Neuronal stem cell (in vitro differentiated cells): ENCODE results near the gene AOPEP.

ENCODE experiments used
- DNase-seq: peaks from one replicate; pipeline ENCODE4 v3.0.0-alpha.2; 2013; ENCODE audit warnings: low spot score
- H2AFZ ChIP-seq: one replicate; pipeline ENCODE4 v1.6.1; 2013; ENCODE audit warnings: mild to moderate bottlenecking, low read length, inconsistent platforms
- H2AK5ac ChIP-seq: 2 replicates; pipeline ENCODE4 v1.6.1; 2013; ENCODE audit warnings: low read depth, mild to moderate bottlenecking, inconsistent platforms, low read length, moderate library complexity, mixed read lengths
- H2BK120ac ChIP-seq: 2 replicates; pipeline ENCODE4 v1.6.1; 2013; ENCODE audit warnings: low read depth, mild to moderate bottlenecking, inconsistent platforms, low read length, moderate library complexity, mixed read lengths
- H2BK12ac ChIP-seq: one replicate; pipeline ENCODE4 v1.6.1; 2013; ENCODE audit warnings: low read length, inconsistent platforms
- H2BK15ac ChIP-seq: 2 replicates; pipeline ENCODE4 v1.6.1; 2013; ENCODE audit warnings: mild to moderate bottlenecking, low read length, inconsistent platforms, mixed read lengths
- H2BK5ac ChIP-seq: one replicate; pipeline ENCODE4 v1.6.1; 2013; ENCODE audit warnings: inconsistent platforms, mild to moderate bottlenecking, low read length, moderate library complexity
- H3K14ac ChIP-seq: one replicate; pipeline ENCODE4 v1.6.1; 2013; ENCODE audit warnings: low read length, inconsistent platforms
- H3K18ac ChIP-seq: 2 replicates; pipeline ENCODE4 v1.6.1; 2013; ENCODE audit warnings: low read length, inconsistent platforms
- H3K23ac ChIP-seq: 2 replicates; pipeline ENCODE4 v1.6.1; 2013; ENCODE audit warnings: low read depth, mild to moderate bottlenecking, mixed read lengths, low read length, inconsistent platforms; ENCODE audit not compliant: poor library complexity
- H3K27ac ChIP-seq: replicated peaks from 3 replicates; pipeline ENCODE4 v1.5.1; 2013; ENCODE audit warnings: low read length, inconsistent platforms
- H3K27me3 ChIP-seq, 3 experiments: 2 replicates each; pipeline ENCODE4 v1.6.1; 2013; ENCODE audit warnings: low read length in 3 of 3, mild to moderate bottlenecking in 2 of 3, inconsistent platforms in 1 of 3, low read depth in 1 of 3, mixed read lengths in 1 of 3, moderate library complexity in 1 of 3; ENCODE audit not compliant: control insufficient read depth in 3 of 3, insufficient read depth in 3 of 3
- H3K36me3 ChIP-seq, 2 donors: replicated peaks in 1 of 2; 2 replicates each; pipeline ENCODE4 v1.6.1; 2013; ENCODE audit warnings: low read length in 2 of 2; ENCODE audit not compliant: control insufficient read depth in 2 of 2, insufficient read depth in 2 of 2
- H3K4ac ChIP-seq: 2 replicates; pipeline ENCODE4 v1.6.1; 2013; ENCODE audit warnings: inconsistent platforms, mild to moderate bottlenecking, low read length, moderate library complexity
- H3K4me1 ChIP-seq, 2 donors: 1 replicate in 1 of 2; 2 replicates in 1 of 2; pipeline ENCODE4 v1.6.1; 2013; ENCODE audit warnings: low read length in 2 of 2, low read depth in 1 of 2; ENCODE audit not compliant: control insufficient read depth in 2 of 2, insufficient read depth in 1 of 2
- H3K4me2 ChIP-seq: one replicate; pipeline ENCODE4 v1.6.1; 2013; ENCODE audit warnings: mild to moderate bottlenecking, low read length, inconsistent platforms; ENCODE audit not compliant: insufficient read depth, poor library complexity, severe bottlenecking
- H3K4me3 ChIP-seq, 2 donors: 2 replicates each; pipeline ENCODE4 v1.5.1; 2013; ENCODE audit warnings: low read length in 2 of 2, mild to moderate bottlenecking in 2 of 2, inconsistent platforms in 1 of 2, moderate library complexity in 1 of 2
- H3K79me1 ChIP-seq: one replicate; pipeline ENCODE4 v1.6.1; 2013; ENCODE audit warnings: low read depth, mild to moderate bottlenecking, inconsistent platforms, low read length, moderate library complexity
- H3K9ac ChIP-seq: one replicate; pipeline ENCODE4 v1.6.1; 2013; ENCODE audit warnings: mild to moderate bottlenecking, low read depth, low read length, inconsistent platforms; ENCODE audit not compliant: poor library complexity
- H3K9me3 ChIP-seq, 2 donors: replicated peaks in 1 of 2; 2 replicates each; pipeline versions ENCODE3 to v1.6.1; 2013; ENCODE audit warnings: low read length in 2 of 2, mild to moderate bottlenecking in 2 of 2, inconsistent platforms in 1 of 2, low read depth in 1 of 2, mixed read lengths in 1 of 2, moderate library complexity in 1 of 2; ENCODE audit not compliant: control insufficient read depth in 2 of 2, insufficient read depth in 1 of 2
- H4K8ac ChIP-seq: one replicate; pipeline ENCODE4 v1.6.1; 2013; ENCODE audit warnings: low read depth, mild to moderate bottlenecking, inconsistent platforms, low read length, moderate library complexity
- H4K91ac ChIP-seq: one replicate; pipeline ENCODE4 v1.6.1; 2013; ENCODE audit warnings: low read length, low read depth, mild to moderate bottlenecking, inconsistent platforms; ENCODE audit not compliant: poor library complexity
- WGBS, 2 donors: extraction: QIAGEN DNeasy Blood & Tissue Kit; methylation state at CpG; one replicate each; pipeline ENCODE4 v1.1.7; 2013; ENCODE audit warnings: missing lambda C conversion rate in 2 of 2, mixed read lengths in 1 of 2; ENCODE audit not compliant: insufficient read length in 2 of 2, insufficient replicate concordance in 1 of 2; ENCODE audit errors: extremely low coverage in 2 of 2; 5-methylcytosine and 5-hydroxymethylcytosine counted together

Gene AOPEP

GRCh38 chr9:94796687-94797086 is 70.2 kb downstream of the AOPEP start:
- Histone ChIP-seq H2AFZ (no peak overlapping the region), H4K8ac (no peak overlapping the region), H3K36me3 (peaks cover 7 to 45% of the 10 kb centered on the region in 2 donors), H3K4me3 (no peak overlapping the region), H3K4me2 (no peak overlapping the region), H3K14ac (no peak overlapping the region), H2BK12ac (no peak overlapping the region), H2BK5ac (no peak overlapping the region), H3K79me1 (no peaks in the 10 kb centered on the region), H3K9me3 (peaks cover 0 to 12% of the 10 kb centered on the region in 2 donors), H2AK5ac (no peak overlapping the region), H3K9ac (no peak overlapping the region), H3K4ac (no peak overlapping the region), H3K27me3 (no peaks in the 10 kb centered on the region), H3K18ac (no peak overlapping the region), H3K23ac (no peak overlapping the region), H2BK120ac (no peak overlapping the region), H3K27ac (no peak overlapping the region), H3K4me1 (peaks cover 0 to 4% of the 10 kb centered on the region in 2 donors), H4K91ac (no peak overlapping the region), H2BK15ac (no peak overlapping the region)
- WGBS, 2 donors, result no CpG with 5 or more reads among the region's 1 CpG
- DNase-seq, result no peak

- Histone ChIP-seq H3K23ac (no peak overlapping the region), H2BK5ac (no peak overlapping the region), H4K8ac (no peak overlapping the region), H3K9me3 (peaks cover 0 to 12% of the 10 kb centered on the region in 2 donors), H3K18ac (no peak overlapping the region), H3K14ac (no peak overlapping the region), H3K4ac (no peak overlapping the region), H3K4me2 (no peak overlapping the region), H2BK12ac (no peak overlapping the region), H3K36me3 (peaks cover 5 to 41% of the 10 kb centered on the region in 2 donors), H3K4me3 (no peak overlapping the region), H2BK15ac (no peak overlapping the region), H3K9ac (no peak overlapping the region), H2BK120ac (no peak overlapping the region), H4K91ac (no peak overlapping the region), H3K27ac (no peak overlapping the region), H3K4me1 (peaks cover 0 to 5% of the 10 kb centered on the region in 2 donors), H3K79me1 (no peaks in the 10 kb centered on the region), H3K27me3 (no peaks in the 10 kb centered on the region), H2AFZ (no peak overlapping the region), H2AK5ac (no peak overlapping the region)
- WGBS, 2 donors, result no CpG with 5 or more reads among the region's 3 CpGs
- DNase-seq, result no peak
Observed at GRCh38 chr9:94798201-94798600, 71.7 kb downstream of the AOPEP start.

DNA sequence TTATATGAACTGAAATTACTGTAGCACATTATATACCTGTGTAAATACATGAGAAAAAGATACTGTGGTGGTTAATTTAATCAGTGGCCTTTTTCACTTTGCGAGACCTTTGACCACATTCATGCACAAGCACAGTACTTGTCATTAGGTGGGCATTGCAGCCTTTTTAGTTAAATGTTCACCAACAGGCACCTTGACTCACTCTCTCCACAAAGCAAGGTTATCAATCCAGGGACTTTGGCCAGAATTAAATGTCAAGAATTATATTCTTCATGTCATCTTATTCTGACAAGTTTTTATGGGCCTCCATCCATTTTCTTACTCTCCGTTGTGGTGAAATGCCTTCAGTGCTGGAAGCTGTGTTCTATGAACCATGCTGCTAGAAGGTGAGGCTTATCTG is 72.2 kb downstream of the AOPEP start:
- Histone ChIP-seq H3K23ac (no peak overlapping the region), H2BK5ac (no peak overlapping the region), H3K4ac (no peak overlapping the region), H3K27ac (no peak overlapping the region), H4K91ac (no peak overlapping the region), H3K14ac (no peak overlapping the region), H3K4me3 (no peak overlapping the region), H2AK5ac (no peak overlapping the region), H2BK12ac (no peak overlapping the region), H3K79me1 (no peaks in the 10 kb centered on the region), H3K4me1 (peaks cover 0 to 5% of the 10 kb centered on the region in 2 donors), H3K18ac (no peak overlapping the region), H4K8ac (no peak overlapping the region), H3K27me3 (no peaks in the 10 kb centered on the region), H2BK120ac (no peak overlapping the region), H3K9ac (no peak overlapping the region), H3K36me3 (peaks cover 5 to 39% of the 10 kb centered on the region in 2 donors), H2AFZ (no peak overlapping the region), H2BK15ac (no peak overlapping the region), H3K9me3 (peaks cover 0 to 9% of the 10 kb centered on the region in 2 donors), H3K4me2 (no peak overlapping the region)
- DNase-seq, result no peak
- WGBS, 2 donors, result no CpG with 5 or more reads among the region's 2 CpGs

- Histone ChIP-seq H2BK120ac (no peak overlapping the region), H2AFZ (no peak overlapping the region), H2BK12ac (no peak overlapping the region), H3K18ac (no peak overlapping the region), H3K4ac (no peak overlapping the region), H3K79me1 (no peaks in the 10 kb centered on the region), H4K91ac (no peak overlapping the region), H3K4me3 (no peak overlapping the region), H3K36me3 (peaks cover 5 to 38% of the 10 kb centered on the region in 2 donors), H2AK5ac (no peak overlapping the region), H3K9me3 (peaks cover 0 to under 1% of the 10 kb centered on the region in 2 donors), H3K23ac (no peak overlapping the region), H3K9ac (no peak overlapping the region), H3K27ac (no peak overlapping the region), H3K4me1 (peaks cover 0 to 5% of the 10 kb centered on the region in 2 donors), H3K4me2 (no peak overlapping the region), H3K27me3 (no peaks in the 10 kb centered on the region), H4K8ac (no peak overlapping the region), H2BK15ac (no peak overlapping the region), H3K14ac (no peak overlapping the region), H2BK5ac (no peak overlapping the region)
- no peak for DNase-seq
- no CpG with 5 or more reads among the region's 9 CpGs for WGBS, 2 donors
Observed at GRCh38 chr9:94799578-94800264, 73.2 kb downstream of the AOPEP start.
